Thoracic aorta (tissue), 2 donors: ENCODE data around the gene SUPT4H1. TPM values are rescaled to one million over a fixed set of nuclear protein-coding genes. Genes with fewer than 3 reads are reported as not detected.

ENCODE experiments used
- ATAC-seq: fragments of 150-250 bp; one replicate; pipeline ENCODE4 v1.8.0; 2017; ENCODE audit warnings: low read depth; ENCODE audit not compliant: insufficient number of reproducible peaks, low FRiP score
- DNase-seq: peaks from one replicate; pipeline ENCODE4 v3.0.0-alpha.2; 2020; ENCODE audit warnings: low spot score
- H3K27ac ChIP-seq, 2 donors: fragments of 200-600 bp; sonication (generic); 1 replicate in 1 of 2; 2 replicates in 1 of 2; pipeline ENCODE4 v1.5.1; 2016; ENCODE audit warnings: mild to moderate bottlenecking in 2 of 2, moderate library complexity in 2 of 2
- H3K27me3 ChIP-seq: fragments of 200-600 bp; sonication (generic); replicated peaks from 2 replicates; pipeline ENCODE4 v1.6.0; 2016; ENCODE audit warnings: mild to moderate bottlenecking; ENCODE audit not compliant: insufficient read depth
- H3K36me3 ChIP-seq: fragments of 200-600 bp; sonication (generic); one replicate; pipeline ENCODE4 v1.5.1; 2016
- H3K4me1 ChIP-seq, 2 donors: fragments of 200-600 bp; sonication (generic); 1 replicate in 1 of 2; 2 replicates in 1 of 2; pipeline versions ENCODE4 v1.5.1 to v1.6.0; 2016; ENCODE audit warnings: low read depth in 2 of 2, mild to moderate bottlenecking in 1 of 2; ENCODE audit not compliant: control insufficient read depth in 1 of 2
- H3K4me3 ChIP-seq: fragments of 200-600 bp; sonication (generic); 2 replicates; pipeline ENCODE4 v1.5.1; 2016; ENCODE audit warnings: mild to moderate bottlenecking
- H3K9me3 ChIP-seq: fragments of 200-600 bp; sonication (generic); 2 replicates; pipeline ENCODE4 v1.5.1; 2016
- total RNA-seq, 2 donors: library from RNA; depleted of rRNA; stranded (reverse); fragments of >200 nt; gene quantifications; one replicate each; pipeline versions ENCODE4 v1.1.0 to v1.2.3, GENCODE V29; 2016
- TF ChIP-seq, protein P1 (sequence below): fragments of 200-600 bp; sonication (generic); IDR thresholded peaks from one replicate; pipeline ENCODE4 v1.5.1; 2019; ENCODE audit warnings: antibody characterized with exemption

SUPT4H1 gene
- total RNA-seq, 2 donors from 2014 or later, result 30.6 to 37.3 TPM

DNA sequence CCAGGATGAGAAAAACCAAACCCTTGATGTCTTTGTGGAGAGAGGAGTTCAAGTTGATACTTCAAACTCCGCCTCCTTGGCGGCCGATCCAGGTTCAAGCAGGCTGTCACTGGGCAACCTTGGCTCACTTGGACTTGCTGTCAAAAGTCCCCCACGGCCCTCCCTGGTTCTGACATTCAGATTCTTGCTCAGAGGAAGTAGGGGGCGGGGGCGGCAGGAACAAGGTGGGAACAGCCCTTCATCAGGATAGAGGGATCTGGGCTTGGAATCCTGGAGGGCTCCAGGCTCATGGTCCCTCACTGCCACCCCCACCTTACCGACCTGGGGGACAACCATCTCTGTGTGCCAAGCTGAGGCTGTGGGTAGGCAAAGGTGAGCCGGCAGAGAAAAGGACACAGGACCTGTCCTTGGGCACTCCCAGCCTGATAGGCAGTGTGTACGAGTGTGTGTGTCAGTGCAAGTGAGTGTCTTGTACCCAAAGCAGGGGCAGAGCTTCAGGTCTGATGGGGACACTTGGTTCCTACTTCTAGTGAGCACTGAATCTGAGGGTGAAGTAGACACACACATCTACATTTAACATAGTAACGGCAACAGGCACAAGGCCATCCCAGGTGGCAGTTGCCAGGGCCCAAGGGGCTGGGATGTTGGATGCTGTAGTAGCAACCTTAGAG is 16.8 kb downstream of the SUPT4H1 start:
- Histone ChIP-seq H3K36me3 (no peaks in the 10 kb centered on the region), H3K27ac (no peak overlapping the region), H3K4me1 (peaks cover 7 to 19% of the 10 kb centered on the region in 2 donors), H3K9me3 (no peaks in the 10 kb centered on the region), H3K27me3 (no peaks in the 10 kb centered on the region), H3K4me3 (no peak overlapping the region)
- TF ChIP-seq, protein P1, sequence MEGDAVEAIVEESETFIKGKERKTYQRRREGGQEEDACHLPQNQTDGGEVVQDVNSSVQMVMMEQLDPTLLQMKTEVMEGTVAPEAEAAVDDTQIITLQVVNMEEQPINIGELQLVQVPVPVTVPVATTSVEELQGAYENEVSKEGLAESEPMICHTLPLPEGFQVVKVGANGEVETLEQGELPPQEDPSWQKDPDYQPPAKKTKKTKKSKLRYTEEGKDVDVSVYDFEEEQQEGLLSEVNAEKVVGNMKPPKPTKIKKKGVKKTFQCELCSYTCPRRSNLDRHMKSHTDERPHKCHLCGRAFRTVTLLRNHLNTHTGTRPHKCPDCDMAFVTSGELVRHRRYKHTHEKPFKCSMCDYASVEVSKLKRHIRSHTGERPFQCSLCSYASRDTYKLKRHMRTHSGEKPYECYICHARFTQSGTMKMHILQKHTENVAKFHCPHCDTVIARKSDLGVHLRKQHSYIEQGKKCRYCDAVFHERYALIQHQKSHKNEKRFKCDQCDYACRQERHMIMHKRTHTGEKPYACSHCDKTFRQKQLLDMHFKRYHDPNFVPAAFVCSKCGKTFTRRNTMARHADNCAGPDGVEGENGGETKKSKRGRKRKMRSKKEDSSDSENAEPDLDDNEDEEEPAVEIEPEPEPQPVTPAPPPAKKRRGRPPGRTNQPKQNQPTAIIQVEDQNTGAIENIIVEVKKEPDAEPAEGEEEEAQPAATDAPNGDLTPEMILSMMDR, result no peak
- DNase-seq (no peak), ATAC-seq (no peak)

DNA sequence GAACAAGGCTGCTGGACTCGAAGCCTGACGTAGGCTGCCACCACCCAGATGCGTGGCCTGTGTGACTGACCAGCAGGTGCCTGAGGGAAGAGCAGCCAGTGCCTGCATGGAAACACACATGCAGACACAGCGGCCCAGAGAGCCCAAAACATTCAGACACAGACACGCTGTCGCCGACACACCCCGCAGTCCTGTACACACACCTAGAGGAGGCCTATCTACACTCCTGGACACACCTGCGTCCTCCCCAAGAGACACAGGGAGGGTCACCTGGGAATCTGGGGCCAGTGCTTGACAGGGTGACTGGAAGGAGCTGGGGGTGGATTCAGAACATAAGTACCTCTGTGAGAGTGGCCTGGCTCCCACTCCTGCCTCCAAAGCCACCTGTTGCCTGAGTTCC is 17.3 kb downstream of the SUPT4H1 start:
- TF ChIP-seq, protein P1, result no peak
- ATAC-seq (no peak), DNase-seq (no peak)
- no peak overlapping the region for H3K27ac ChIP-seq
- peaks cover 7 to 19% of the 10 kb centered on the region in 2 donors for H3K4me1 ChIP-seq
- H3K4me3 ChIP-seq, result no peak overlapping the region
- H3K36me3 ChIP-seq, result no peaks in the 10 kb centered on the region
- H3K9me3 ChIP-seq, result no peaks in the 10 kb centered on the region
- H3K27me3 ChIP-seq, result no peaks in the 10 kb centered on the region

GRCh38 chr17:58334256-58334655 is 17.7 kb downstream of the SUPT4H1 start:
- Histone ChIP-seq H3K9me3 (no peaks in the 10 kb centered on the region), H3K27me3 (no peaks in the 10 kb centered on the region), H3K36me3 (no peaks in the 10 kb centered on the region), H3K4me3 (no peak overlapping the region), H3K27ac (no peak overlapping the region), H3K4me1 (peaks cover 7 to 19% of the 10 kb centered on the region in 2 donors)
- DNase-seq, result no peak
- no peak for ATAC-seq
- TF ChIP-seq, protein P1, result no peak

- no peak overlapping the region for H3K27ac ChIP-seq
Measured at GRCh38 chr17:58333736-58334207, 18.2 kb downstream of the SUPT4H1 start.

More at GRCh38 chr17:58333736-58334207, 18.2 kb downstream of the SUPT4H1 start:
- H3K4me3 ChIP-seq, result peak overlapping the region; percentile 72
- H3K27me3 ChIP-seq, result no peaks in the 10 kb centered on the region
- DNase-seq (no peak), ATAC-seq (no peak)
- TF ChIP-seq, protein P1, result no peak
- no peaks in the 10 kb centered on the region for H3K36me3 ChIP-seq
- H3K9me3 ChIP-seq, result no peaks in the 10 kb centered on the region
- H3K4me1 ChIP-seq, result peaks cover 7 to 19% of the 10 kb centered on the region in 2 donors
